ENCODE results near the gene ETV1. TPM values are rescaled to one million over a fixed set of nuclear protein-coding genes. Genes with fewer than 3 reads are reported as not detected.
A peak's percentile ranks its signal among the peaks of the same experiment; 100 is the strongest.

Gene ETV1
- total and polyA plus RNA-seq, 9 of the 15 experiments (the other 6 are each of a cell fraction or from before 2014, with no cell fraction given), result 7.2 to 27.4 (median 14.0) TPM

DNA sequence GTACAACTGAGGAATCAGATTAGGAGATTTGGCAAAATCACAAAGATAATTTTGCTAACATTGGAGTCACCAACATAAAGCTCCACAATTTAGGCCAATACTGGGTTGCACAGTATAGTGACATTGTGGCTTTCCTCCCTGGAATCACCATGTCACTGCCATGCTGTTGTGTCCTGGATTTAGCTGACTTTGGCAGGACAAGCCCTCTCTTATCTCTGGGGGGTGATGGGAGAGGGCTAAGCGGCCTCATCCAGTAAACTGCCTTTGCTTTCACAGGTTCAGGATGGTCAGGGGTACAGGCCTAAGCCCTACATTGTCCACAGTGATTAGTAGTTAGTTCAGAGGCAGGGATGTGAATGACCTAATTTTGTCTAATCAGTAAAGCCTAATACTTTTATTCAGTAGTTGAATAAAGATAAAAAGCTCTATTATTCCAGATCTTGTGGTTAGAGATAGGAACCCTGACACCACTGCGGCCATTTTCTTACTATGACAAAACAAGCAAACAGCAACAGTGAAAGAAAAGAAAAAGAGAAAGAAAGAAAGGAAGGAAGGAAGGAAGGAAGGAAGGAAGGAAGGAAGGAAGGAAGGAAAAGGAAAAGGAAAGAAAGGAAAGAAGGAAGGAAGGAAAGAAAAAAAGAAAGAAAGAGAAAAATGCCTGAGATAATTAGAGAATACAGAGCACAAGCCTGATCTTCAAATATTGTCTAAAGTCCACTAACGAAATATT, 140.1 kb downstream of the ETV1 start (continued):
- TF ChIP-seq ZBTB5 (IDR thresholded peaks at IDR 0.05), result no peak
- no peak for TF ChIP-seq PHTF2 (CRISPR knock-in tag; IDR thresholded peaks at IDR 0.05)
- TF ChIP-seq, protein P1, sequence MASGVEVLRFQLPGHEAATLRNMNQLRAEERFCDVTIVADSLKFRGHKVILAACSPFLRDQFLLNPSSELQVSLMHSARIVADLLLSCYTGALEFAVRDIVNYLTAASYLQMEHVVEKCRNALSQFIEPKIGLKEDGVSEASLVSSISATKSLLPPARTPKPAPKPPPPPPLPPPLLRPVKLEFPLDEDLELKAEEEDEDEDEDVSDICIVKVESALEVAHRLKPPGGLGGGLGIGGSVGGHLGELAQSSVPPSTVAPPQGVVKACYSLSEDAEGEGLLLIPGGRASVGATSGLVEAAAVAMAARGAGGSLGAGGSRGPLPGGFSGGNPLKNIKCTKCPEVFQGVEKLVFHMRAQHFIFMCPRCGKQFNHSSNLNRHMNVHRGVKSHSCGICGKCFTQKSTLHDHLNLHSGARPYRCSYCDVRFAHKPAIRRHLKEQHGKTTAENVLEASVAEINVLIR (CRISPR knock-in tag; IDR thresholded peaks at IDR 0.05), result peak; percentile 50
- no peak for TF ChIP-seq NR1H2 (CRISPR knock-in tag; IDR thresholded peaks at IDR 0.05)
- no peak for TF ChIP-seq TBL1XR1 (IDR thresholded peaks at IDR 0.05; ENCODE audit: low read length in 2 of 2)
- no peak for TF ChIP-seq MXI1 (IDR thresholded peaks at IDR 0.05; ENCODE audit: low read depth, low read length)
- TF ChIP-seq ZNF354B (CRISPR knock-in tag; IDR thresholded peaks at IDR 0.05), result no peak
- peak; percentile 90 for TF ChIP-seq PTRF (tag; IDR thresholded peaks at IDR 0.05)
- TF ChIP-seq ELK1 (CRISPR knock-in tag; IDR thresholded peaks at IDR 0.05), result no peak
- TF ChIP-seq E2F1 (CRISPR knock-in tag; IDR thresholded peaks at IDR 0.05), result no peak
- TF ChIP-seq TEAD4 (IDR thresholded peaks at IDR 0.05; ENCODE audit: low read length), result no peak
- TF ChIP-seq TEAD4 (CRISPR knock-in tag; IDR thresholded peaks at IDR 0.05; ENCODE audit: borderline replicate concordance), result no peak
- TF ChIP-seq, protein P2, sequence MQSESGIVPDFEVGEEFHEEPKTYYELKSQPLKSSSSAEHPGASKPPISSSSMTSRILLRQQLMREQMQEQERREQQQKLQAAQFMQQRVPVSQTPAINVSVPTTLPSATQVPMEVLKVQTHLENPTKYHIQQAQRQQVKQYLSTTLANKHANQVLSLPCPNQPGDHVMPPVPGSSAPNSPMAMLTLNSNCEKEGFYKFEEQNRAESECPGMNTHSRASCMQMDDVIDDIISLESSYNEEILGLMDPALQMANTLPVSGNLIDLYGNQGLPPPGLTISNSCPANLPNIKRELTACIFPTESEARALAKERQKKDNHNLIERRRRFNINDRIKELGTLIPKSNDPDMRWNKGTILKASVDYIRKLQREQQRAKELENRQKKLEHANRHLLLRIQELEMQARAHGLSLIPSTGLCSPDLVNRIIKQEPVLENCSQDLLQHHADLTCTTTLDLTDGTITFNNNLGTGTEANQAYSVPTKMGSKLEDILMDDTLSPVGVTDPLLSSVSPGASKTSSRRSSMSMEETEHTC (IDR thresholded peaks at IDR 0.05), result no peak
- peak; percentile 50; the same call in 1 of the 2 replicates for TF ChIP-seq ZNF586 (CRISPR knock-in tag; conservative IDR thresholded peaks at IDR 0.05)
- no peak for TF ChIP-seq NR2C1 (IDR thresholded peaks at IDR 0.05)
- peak; percentile 78 for TF ChIP-seq NR2C1 (tag; IDR thresholded peaks at IDR 0.05)
- TF ChIP-seq, protein P3, sequence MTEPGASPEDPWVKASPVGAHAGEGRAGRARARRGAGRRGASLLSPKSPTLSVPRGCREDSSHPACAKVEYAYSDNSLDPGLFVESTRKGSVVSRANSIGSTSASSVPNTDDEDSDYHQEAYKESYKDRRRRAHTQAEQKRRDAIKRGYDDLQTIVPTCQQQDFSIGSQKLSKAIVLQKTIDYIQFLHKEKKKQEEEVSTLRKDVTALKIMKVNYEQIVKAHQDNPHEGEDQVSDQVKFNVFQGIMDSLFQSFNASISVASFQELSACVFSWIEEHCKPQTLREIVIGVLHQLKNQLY (CRISPR knock-in tag; conservative IDR thresholded peaks at IDR 0.05), result no peak
- no peak for TF ChIP-seq SNRNP70 (optimal IDR thresholded peaks at IDR 0.05; ENCODE audit: low read depth, low read length)
- no peak for TF ChIP-seq SNIP1 (IDR thresholded peaks at IDR 0.05; ENCODE audit: low read depth)
- no peak for TF ChIP-seq CTBP1 (IDR thresholded peaks at IDR 0.05; ENCODE audit: borderline replicate concordance)
- TF ChIP-seq MEF2D (tag; conservative IDR thresholded peaks at IDR 0.05; ENCODE audit: low read depth), result peak; percentile 84
- TF ChIP-seq HCFC1 (IDR thresholded peaks at IDR 0.05; ENCODE audit: low read depth, low read length), result no peak
